SK-N-SH (cell line): ENCODE data around the gene PCED1B. TPM values are rescaled to one million over a fixed set of nuclear protein-coding genes. Genes with fewer than 3 reads are reported as not detected.

Experiments used
- CTCF ChIA-PET: fragments of 300-600, 350-600 bp; formaldehyde crosslinking; extraction: SDS; loops from one replicate; lab custom pipeline; 2021; lab: Yijun Ruan, JAX
- POLR2A ChIA-PET: fragments of 350-600 bp; sonication (Branson Sonifier 250); formaldehyde crosslinking; extraction: SDS; loops from one replicate; lab custom pipeline; 2020; ENCODE audit warnings: antibody characterized with exemption, inconsistent platforms; lab: Yijun Ruan, JAX
- DNase-seq: peaks from one replicate; pipeline ENCODE4 v3.0.0; 2012
- H2AFZ ChIP-seq: fragments of 200-600 bp; sonication (generic); 2 replicates; pipeline ENCODE4 v1.8.1; 2016; ENCODE audit warnings: antibody characterized with exemption, mild to moderate bottlenecking, low read depth
- H3F3A ChIP-seq: fragments of 200-600 bp; sonication (generic); replicated peaks from 2 replicates; pipeline ENCODE3; 2016; ENCODE audit warnings: antibody characterized with exemption, mild to moderate bottlenecking; ENCODE audit not compliant: insufficient read depth
- H3K27ac ChIP-seq, 2 experiments: fragments of 200-500 bp in 1 of 2; fragments of 200-600 bp in 1 of 2; sonication (Bioruptor generic) in 1 of 2; sonication (generic), shearing (Covaris generic) in 1 of 2; 2 replicates each; pipeline versions ENCODE4 v1.5.1 to v1.6.1; 2014 to 2016; ENCODE audit warnings: low read depth in 2 of 2, inconsistent platforms in 1 of 2, low read length in 1 of 2, mild to moderate bottlenecking in 1 of 2, mixed read lengths in 1 of 2
- H3K27me3 ChIP-seq: fragments of 200-600 bp; sonication (generic), shearing (Covaris generic); 2 replicates; pipeline ENCODE4 v1.6.1; 2016; ENCODE audit warnings: mixed run types; ENCODE audit not compliant: insufficient read depth
- H3K36me3 ChIP-seq, 2 experiments: fragments of 200-500 bp in 1 of 2; fragments of 200-600 bp in 1 of 2; sonication (Bioruptor generic) in 1 of 2; sonication (generic) in 1 of 2; replicated peaks in 1 of 2; 2 replicates each; pipeline versions ENCODE3 to v1.5.1; 2014 to 2016; ENCODE audit warnings: low read length in 1 of 2, mild to moderate bottlenecking in 1 of 2; ENCODE audit not compliant: insufficient read depth in 2 of 2, control insufficient read depth in 1 of 2
- H3K4me1 ChIP-seq, 2 experiments: fragments of 200-500 bp in 1 of 2; fragments of 200-600 bp in 1 of 2; sonication (Bioruptor generic) in 1 of 2; sonication (generic), shearing (Covaris generic) in 1 of 2; 2 replicates each; pipeline versions ENCODE4 v1.5.1 to v1.6.1; 2014 to 2016; ENCODE audit warnings: low read depth in 1 of 2, low read length in 1 of 2, mixed run types in 1 of 2; ENCODE audit not compliant: insufficient read depth in 2 of 2, control insufficient read depth in 1 of 2
- H3K4me2 ChIP-seq: fragments of 200-600 bp; sonication (generic), shearing (Covaris generic); 2 replicates; pipeline ENCODE4 v1.6.1; 2017; ENCODE audit warnings: mixed run types
- H3K4me3 ChIP-seq, 2 experiments: fragments of 200-500 bp in 1 of 2; fragments of 200-600 bp in 1 of 2; sonication (Bioruptor generic) in 1 of 2; sonication (generic), shearing (Covaris generic) in 1 of 2; 2 replicates each; pipeline versions ENCODE4 v1.5.1 to v1.8.1; 2014 to 2016; ENCODE audit warnings: low read depth in 2 of 2, inconsistent platforms in 1 of 2, low read length in 1 of 2, mild to moderate bottlenecking in 1 of 2, mixed read lengths in 1 of 2, moderate library complexity in 1 of 2
- H3K79me2 ChIP-seq: fragments of 200-600 bp; sonication (generic); 2 replicates; pipeline ENCODE4 v1.8.1; 2017; ENCODE audit warnings: mild to moderate bottlenecking; ENCODE audit not compliant: insufficient read depth
- H3K9ac ChIP-seq: fragments of 200-600 bp; sonication (generic); 2 replicates; pipeline ENCODE4 v1.6.1; 2017; ENCODE audit warnings: mixed run types
- H3K9me2 ChIP-seq: fragments of 200-600 bp; sonication (generic); 2 replicates; pipeline ENCODE4 v1.6.1; 2017; ENCODE audit warnings: mixed run types
- H3K9me3 ChIP-seq: fragments of 200-600 bp; sonication (generic); 2 replicates; pipeline ENCODE4 v1.6.1; 2017; ENCODE audit warnings: mixed run types, mild to moderate bottlenecking, moderate library complexity
- H4K20me1 ChIP-seq: fragments of 200-600 bp; sonication (generic); 2 replicates; pipeline ENCODE4 v1.6.1; 2017; ENCODE audit warnings: mild to moderate bottlenecking, mixed run types; ENCODE audit not compliant: insufficient read depth
- CTCF ChIP-seq: fragments of 200-600 bp; sonication (generic); IDR thresholded peaks from 2 replicates; pipeline ENCODE4 v1.6.1; 2017; ENCODE audit warnings: antibody characterized with exemption, mild to moderate bottlenecking, moderate library complexity
- ELF1 ChIP-seq: IDR thresholded peaks from 2 replicates; pipeline ENCODE4 v1.4.0; 2012
- EP300 ChIP-seq, 2 experiments: IDR thresholded peaks; 2 replicates each; pipeline versions ENCODE4 v1.4.0 to v1.6.1; 2012; ENCODE audit warnings: borderline replicate concordance in 1 of 2, low read depth in 1 of 2, low read length in 1 of 2
- EZH2phosphoT487 ChIP-seq: fragments of 200-600 bp; sonication (generic); IDR thresholded peaks from 2 replicates; pipeline ENCODE4 v1.6.1; 2017; ENCODE audit warnings: low read depth, mixed run types, mild to moderate bottlenecking, antibody characterized with exemption, moderate library complexity, borderline replicate concordance
- FOXJ3 ChIP-seq: sonication (generic); formaldehyde crosslinking; IDR thresholded peaks from 2 replicates; pipeline ENCODE4 v1.5.1; 2020; ENCODE audit warnings: mild to moderate bottlenecking, missing genetic modification reagents
- FOXM1 ChIP-seq: IDR thresholded peaks from 2 replicates; pipeline ENCODE4 v1.4.0; 2012; ENCODE audit warnings: low read depth, mild to moderate bottlenecking
- GABPA ChIP-seq: IDR thresholded peaks from 2 replicates; pipeline ENCODE4 v1.4.0; 2012; ENCODE audit warnings: low read depth, mild to moderate bottlenecking
- GATA2 ChIP-seq: sonication (generic); formaldehyde crosslinking; IDR thresholded peaks from 2 replicates; pipeline ENCODE4 v1.5.0; 2020; ENCODE audit warnings: mild to moderate bottlenecking, missing genetic modification reagents
- IRF3 ChIP-seq: fragments of 150-350 bp; IDR thresholded peaks from 2 replicates; pipeline ENCODE4 v1.6.1; 2016; ENCODE audit warnings: mild to moderate bottlenecking, low read depth, low read length
- JUND ChIP-seq: IDR thresholded peaks from 2 replicates; pipeline ENCODE4 v1.4.0; 2012
- NFIC ChIP-seq: IDR thresholded peaks from 2 replicates; pipeline ENCODE4 v1.4.0; 2012; ENCODE audit warnings: borderline replicate concordance
- RAD21 ChIP-seq: IDR thresholded peaks from 2 replicates; pipeline ENCODE4 v1.6.1; 2012; ENCODE audit warnings: mild to moderate bottlenecking, low read length
- RCOR1 ChIP-seq: fragments of 150-350 bp; IDR thresholded peaks from 2 replicates; pipeline ENCODE4 v1.6.1; 2017; ENCODE audit warnings: antibody characterized with exemption, low read length
- RXRA ChIP-seq: IDR thresholded peaks from 2 replicates; pipeline ENCODE4 v1.4.0; 2012; ENCODE audit warnings: low read depth, mild to moderate bottlenecking, borderline replicate concordance
- TEAD4 ChIP-seq: IDR thresholded peaks from 2 replicates; pipeline ENCODE4 v1.4.0; 2012; ENCODE audit warnings: mild to moderate bottlenecking, borderline replicate concordance; ENCODE audit not compliant: insufficient read depth
- USF1 ChIP-seq: IDR thresholded peaks from 2 replicates; pipeline ENCODE4 v1.4.0; 2012; ENCODE audit warnings: low read depth, borderline replicate concordance
- USF2 ChIP-seq: fragments of 150-350 bp; IDR thresholded peaks from 2 replicates; pipeline ENCODE4 v1.6.1; 2017; ENCODE audit warnings: antibody characterized with exemption, low read length, low read depth, borderline replicate concordance
- YY1 ChIP-seq: IDR thresholded peaks from 2 replicates; pipeline ENCODE4 v1.4.0; 2012; ENCODE audit warnings: low read depth, mild to moderate bottlenecking
- ZBTB33 ChIP-seq: IDR thresholded peaks from 2 replicates; pipeline ENCODE4 v1.4.0; 2012; ENCODE audit warnings: low read depth, borderline replicate concordance
- WGBS: methylation state at CpG from one replicate; pipeline ENCODE4 v1.1.6; 2017; ENCODE audit warnings: low lambda C conversion rate; 5-methylcytosine and 5-hydroxymethylcytosine counted together
- polyA plus RNA-seq, 3 experiments: library from polyadenylated mRNA; depleted of rRNA; stranded (reverse); fragments of >200 nt; gene quantifications; 2 replicates each; pipeline ENCODE4 v1.2.3, GENCODE V29; 2012

The PCED1B gene
- polyA plus RNA-seq, 1 of the 3 experiments (the other 2 are of a cell fraction), result 0.21 TPM

GRCh38 chr12:47222520-47223030, 143.2 kb downstream of the PCED1B start:
- Histone ChIP-seq H3K9me2 (no peaks in the 10 kb centered on the region), H3F3A (no peaks in the 10 kb centered on the region), H3K4me2 (no peak overlapping the region), H3K4me1 (no peaks in the 10 kb centered on the region), H3K9ac (no peak overlapping the region), H3K79me2 (no peaks in the 10 kb centered on the region), H4K20me1 (no peaks in the 10 kb centered on the region), H2AFZ (no peak overlapping the region), H3K27me3 (peaks cover 15% of the 10 kb centered on the region; the same call in 1 of the 2 replicates), H3K9me3 (no peaks in the 10 kb centered on the region), H3K36me3 (no peaks in the 10 kb centered on the region), H3K4me3 (no peak overlapping the region), H3K27ac (no peak overlapping the region)
- no peak for DNase-seq
- ChIA-PET CTCF (no interaction called here), POLR2A (no interaction called here)
- WGBS, result 17% methylated on average over 3 of the region's 3 CpGs
- TF ChIP-seq FOXM1, result no peak
- no peak for TF ChIP-seq RAD21
- no peak for TF ChIP-seq CTCF
- no peak for TF ChIP-seq YY1
- TF ChIP-seq ELF1, result no peak
- TF ChIP-seq JUND, result no peak
- TF ChIP-seq GATA2 (CRISPR knock-in tag), result no peak
- no peak for TF ChIP-seq ZBTB33
- TF ChIP-seq TEAD4, result no peak
- no peak for TF ChIP-seq RCOR1
- TF ChIP-seq NFIC, result no peak
- TF ChIP-seq RXRA, result no peak
- TF ChIP-seq IRF3, result no peak
- TF ChIP-seq FOXJ3 (CRISPR knock-in tag), result no peak
- TF ChIP-seq USF2, result no peak
- TF ChIP-seq EZH2phosphoT487, result no peak
- TF ChIP-seq GABPA, result no peak
- TF ChIP-seq EP300 (IDR thresholded peaks at IDR 0.05; ENCODE audit: borderline replicate concordance in 1 of 2, low read depth in 1 of 2, low read length in 1 of 2), result no peak
- no peak for TF ChIP-seq USF1
